ENCODE results near the gene ARHGAP4. TPM values are rescaled to one million over a fixed set of nuclear protein-coding genes. Genes with fewer than 3 reads are reported as not detected.

ARHGAP4 gene
- total and polyA plus RNA-seq, 2 experiments from 2014 or later, result 6.2 to 6.4 TPM

DNA sequence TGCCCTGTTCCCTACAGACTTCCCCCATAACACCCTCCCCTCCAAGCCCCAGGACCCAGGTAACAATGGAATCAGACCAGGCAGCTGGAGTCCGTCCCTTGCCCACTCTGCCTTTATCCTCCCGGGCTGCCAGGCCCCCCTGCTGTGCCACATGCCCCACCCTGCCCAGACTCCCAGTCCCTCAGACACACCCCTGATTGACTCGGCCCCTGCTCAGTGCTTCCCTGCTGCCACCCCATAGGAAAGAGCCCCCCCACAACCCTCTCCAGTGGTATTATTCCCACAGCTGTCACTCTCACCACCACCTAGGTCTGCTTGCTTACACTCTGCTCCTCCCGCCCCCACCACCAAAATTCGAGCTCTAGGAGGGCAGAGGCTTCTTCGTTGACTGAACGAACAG lies 13.5 kb upstream of the ARHGAP4 start:
- Histone ChIP-seq H3K9me3 (ENCODE audit: low read depth) (no peaks in the 10 kb centered on the region), H3K36me3 (replicated peaks; ENCODE audit: insufficient read depth, low read depth) (no peaks in the 10 kb centered on the region), H2AFZ (no peak overlapping the region), H3K79me2 (no peaks in the 10 kb centered on the region), H3K4me1 (ENCODE audit: insufficient read depth) (no peaks in the 10 kb centered on the region), H3K4me2 (no peak overlapping the region), H3K9me2 (replicated peaks; ENCODE audit: insufficient read depth) (no peaks in the 10 kb centered on the region), H4K20me1 (ENCODE audit: insufficient read depth, poor library complexity, severe bottlenecking) (no peaks in the 10 kb centered on the region), H3K4me3 (no peak overlapping the region), H3K27me3 (no peaks in the 10 kb centered on the region), H3K27ac (no peak overlapping the region)
- TF ChIP-seq, protein P1, sequence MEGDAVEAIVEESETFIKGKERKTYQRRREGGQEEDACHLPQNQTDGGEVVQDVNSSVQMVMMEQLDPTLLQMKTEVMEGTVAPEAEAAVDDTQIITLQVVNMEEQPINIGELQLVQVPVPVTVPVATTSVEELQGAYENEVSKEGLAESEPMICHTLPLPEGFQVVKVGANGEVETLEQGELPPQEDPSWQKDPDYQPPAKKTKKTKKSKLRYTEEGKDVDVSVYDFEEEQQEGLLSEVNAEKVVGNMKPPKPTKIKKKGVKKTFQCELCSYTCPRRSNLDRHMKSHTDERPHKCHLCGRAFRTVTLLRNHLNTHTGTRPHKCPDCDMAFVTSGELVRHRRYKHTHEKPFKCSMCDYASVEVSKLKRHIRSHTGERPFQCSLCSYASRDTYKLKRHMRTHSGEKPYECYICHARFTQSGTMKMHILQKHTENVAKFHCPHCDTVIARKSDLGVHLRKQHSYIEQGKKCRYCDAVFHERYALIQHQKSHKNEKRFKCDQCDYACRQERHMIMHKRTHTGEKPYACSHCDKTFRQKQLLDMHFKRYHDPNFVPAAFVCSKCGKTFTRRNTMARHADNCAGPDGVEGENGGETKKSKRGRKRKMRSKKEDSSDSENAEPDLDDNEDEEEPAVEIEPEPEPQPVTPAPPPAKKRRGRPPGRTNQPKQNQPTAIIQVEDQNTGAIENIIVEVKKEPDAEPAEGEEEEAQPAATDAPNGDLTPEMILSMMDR (IDR thresholded peaks at IDR 0.05; ENCODE audit: poor library complexity), result no peak
- no peak for TF ChIP-seq EZH2phosphoT487 (IDR thresholded peaks at IDR 0.05; ENCODE audit: low read depth, severe bottlenecking, unreplicated experiment)
- TF ChIP-seq EZH2 (IDR thresholded peaks at IDR 0.05; ENCODE audit: borderline replicate concordance), result no peak
- no peak for DNase-seq (ENCODE audit: low spot score)
- 81% methylated on average over 6 of the region's 7 CpGs for WGBS (ENCODE audit: low lambda C conversion rate, missing lambda C conversion rate)

DNA sequence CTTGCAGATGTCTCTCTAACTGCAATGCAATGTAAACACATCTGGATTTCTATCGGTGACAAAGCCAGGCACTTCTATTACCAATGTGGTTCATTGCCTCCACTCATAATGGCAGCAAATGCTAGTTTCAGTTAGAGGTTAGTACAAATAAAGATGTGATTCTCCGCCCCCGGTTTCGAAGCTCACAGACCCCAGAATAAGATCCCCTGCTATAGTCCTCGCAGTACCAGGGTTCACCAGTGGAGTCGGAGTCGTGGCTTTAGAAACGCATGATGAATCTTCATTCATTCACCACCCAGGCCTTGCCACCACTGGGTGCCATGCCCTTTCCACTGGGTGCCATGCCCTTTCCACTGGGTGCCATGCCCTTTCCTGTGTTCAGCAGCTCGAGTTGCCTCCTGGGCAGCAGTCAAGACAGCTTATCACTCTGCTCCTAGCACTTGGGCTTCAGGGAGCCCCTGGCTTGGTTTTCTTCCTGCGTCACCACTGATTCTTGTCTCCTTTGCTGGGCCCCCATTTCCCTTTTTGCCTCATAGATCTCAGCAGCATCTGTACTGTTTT lies 12.2 kb upstream of the ARHGAP4 start:
- 87% methylated on average over 10 of the region's 10 CpGs for WGBS (ENCODE audit: low lambda C conversion rate, missing lambda C conversion rate)
- H3K27me3 ChIP-seq, result no peaks in the 10 kb centered on the region
- TF ChIP-seq EZH2phosphoT487 (IDR thresholded peaks at IDR 0.05; ENCODE audit: low read depth, severe bottlenecking, unreplicated experiment) (no peak), EZH2 (IDR thresholded peaks at IDR 0.05; ENCODE audit: borderline replicate concordance) (no peak)
- TF ChIP-seq, protein P1 (IDR thresholded peaks at IDR 0.05; ENCODE audit: poor library complexity), result no peak
- H3K9me3 ChIP-seq (ENCODE audit: low read depth), result no peaks in the 10 kb centered on the region
- no peak for DNase-seq (ENCODE audit: low spot score)
- H2AFZ ChIP-seq, result no peak overlapping the region
- H3K27ac ChIP-seq, result no peak overlapping the region
- H3K4me3 ChIP-seq, result no peak overlapping the region
- peaks cover 10% of the 10 kb centered on the region for H3K79me2 ChIP-seq
- no peak overlapping the region for H3K4me2 ChIP-seq
- no peaks in the 10 kb centered on the region for H3K4me1 ChIP-seq (ENCODE audit: insufficient read depth)
- H3K9me2 ChIP-seq (replicated peaks; ENCODE audit: insufficient read depth), result no peaks in the 10 kb centered on the region
- H3K36me3 ChIP-seq (replicated peaks; ENCODE audit: insufficient read depth, low read depth), result no peaks in the 10 kb centered on the region
- no peaks in the 10 kb centered on the region for H4K20me1 ChIP-seq (ENCODE audit: insufficient read depth, poor library complexity, severe bottlenecking)

DNA sequence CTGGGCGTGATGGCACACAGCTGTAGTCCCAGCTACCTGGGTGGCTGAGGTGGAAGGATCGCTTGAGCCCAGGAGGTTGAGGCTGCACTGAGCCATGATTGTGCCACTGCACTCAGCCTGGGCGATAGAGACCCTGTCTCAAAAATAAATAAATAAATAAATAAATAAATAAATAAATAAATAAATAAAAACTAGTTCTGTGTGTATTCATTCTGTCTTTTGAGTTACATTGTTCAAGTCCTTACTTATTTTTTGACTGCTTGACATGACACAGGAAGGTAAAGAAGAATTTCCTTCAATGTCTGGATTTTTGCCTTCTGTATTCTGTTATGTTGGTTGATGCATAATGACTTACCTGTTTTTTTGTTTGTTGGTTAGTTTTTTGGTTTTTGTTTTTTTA lies 11.0 kb upstream of the ARHGAP4 start:
- Histone ChIP-seq H3K79me2 (peaks cover 18% of the 10 kb centered on the region), H3K9me3 (ENCODE audit: low read depth) (no peaks in the 10 kb centered on the region), H3K27me3 (no peaks in the 10 kb centered on the region), H3K9me2 (replicated peaks; ENCODE audit: insufficient read depth) (no peaks in the 10 kb centered on the region), H3K27ac (no peak overlapping the region), H3K36me3 (replicated peaks; ENCODE audit: insufficient read depth, low read depth) (no peaks in the 10 kb centered on the region), H2AFZ (no peak overlapping the region), H3K4me1 (ENCODE audit: insufficient read depth) (no peaks in the 10 kb centered on the region), H3K4me3 (no peak overlapping the region), H4K20me1 (ENCODE audit: insufficient read depth, poor library complexity, severe bottlenecking) (no peaks in the 10 kb centered on the region), H3K4me2 (no peak overlapping the region)
- DNase-seq (ENCODE audit: low spot score), result no peak
- 82% methylated on average over 3 of the region's 3 CpGs for WGBS (ENCODE audit: low lambda C conversion rate, missing lambda C conversion rate)
- TF ChIP-seq EZH2phosphoT487 (IDR thresholded peaks at IDR 0.05; ENCODE audit: low read depth, severe bottlenecking, unreplicated experiment) (no peak), EZH2 (IDR thresholded peaks at IDR 0.05; ENCODE audit: borderline replicate concordance) (no peak)
- TF ChIP-seq, protein P1 (IDR thresholded peaks at IDR 0.05; ENCODE audit: poor library complexity), result no peak
